ENCODE measurements around the gene CLCNKB. TPM values are rescaled to one million over a fixed set of nuclear protein-coding genes. Genes with fewer than 3 reads are reported as not detected.

Gene CLCNKB
- total RNA-seq, 1 experiment from 2014 or later: not detected

GRCh38 chr1:16053781-16054502, 10.4 kb downstream of the CLCNKB start:
- DNase-seq: no peak
- BruUV-seq (replicated peaks): no TSS peak
- H3K9me3 ChIP-seq: no peaks in the 10 kb centered on the region
- H3K4me3 Mint-ChIP-seq (ENCODE audit: unreplicated experiment): no peak overlapping the region
- H3K9me3 Mint-ChIP-seq (ENCODE audit: unreplicated experiment): no peaks in the 10 kb centered on the region
- ChIA-PET POLR2A (no interaction called here), CTCF (interaction anchor here (0.5 kb wide), 1 partner anchor 220 kb away, joined by 3 read pairs; no protein-coding TSS in a partner anchor)
- TF ChIP-seq CTCF (IDR thresholded peaks at IDR 0.05; ENCODE audit: insufficient read depth in 1 of 2, low read depth in 1 of 2, low read length in 1 of 2, severe bottlenecking in 1 of 2, unreplicated experiment in 1 of 2): no peak
- no peaks in the 10 kb centered on the region for H3K36me3 Mint-ChIP-seq (ENCODE audit: insufficient read depth, unreplicated experiment)
- no peaks in the 10 kb centered on the region for H3K27me3 Mint-ChIP-seq (ENCODE audit: insufficient read depth, unreplicated experiment)
- no peaks in the 10 kb centered on the region for H3K36me3 ChIP-seq (ENCODE audit: control insufficient read depth, insufficient read depth, low read length)
- intact Hi-C loops (cut with micrococcal nuclease; ENCODE audit: unreplicated experiment): no loop called here
- no peak overlapping the region for H3K27ac Mint-ChIP-seq (ENCODE audit: unreplicated experiment)
- no peaks in the 10 kb centered on the region for H3K4me1 ChIP-seq
- H3K4me3 ChIP-seq (ENCODE audit: low read depth, low read length): no peak overlapping the region
- no peaks in the 10 kb centered on the region for H3K4me1 Mint-ChIP-seq (ENCODE audit: low read depth, unreplicated experiment)
- no peaks in the 10 kb centered on the region for H3K27me3 ChIP-seq (replicated peaks; ENCODE audit: control insufficient read depth, insufficient read depth, low read length)

- Histone ChIP-seq H3K27me3 (replicated peaks; ENCODE audit: control insufficient read depth, insufficient read depth, low read length) (no peaks in the 10 kb centered on the region), H3K9me3 (no peaks in the 10 kb centered on the region), H3K4me3 (ENCODE audit: low read depth, low read length) (no peak overlapping the region), H3K4me1 (no peaks in the 10 kb centered on the region), H3K36me3 (ENCODE audit: control insufficient read depth, insufficient read depth, low read length) (no peaks in the 10 kb centered on the region)
- BruUV-seq (replicated peaks): no TSS peak
- Mint-ChIP-seq H3K4me1 (ENCODE audit: low read depth, unreplicated experiment) (no peaks in the 10 kb centered on the region), H3K27me3 (ENCODE audit: insufficient read depth, unreplicated experiment) (no peaks in the 10 kb centered on the region), H3K27ac (ENCODE audit: unreplicated experiment) (no peak overlapping the region), H3K36me3 (ENCODE audit: insufficient read depth, unreplicated experiment) (no peaks in the 10 kb centered on the region), H3K9me3 (ENCODE audit: unreplicated experiment) (no peaks in the 10 kb centered on the region), H3K4me3 (ENCODE audit: unreplicated experiment) (no peak overlapping the region)
- POLR2A ChIA-PET: no interaction called here
- intact Hi-C loops (cut with micrococcal nuclease; ENCODE audit: unreplicated experiment): no loop called here
- no peak for TF ChIP-seq CTCF (IDR thresholded peaks at IDR 0.05; ENCODE audit: insufficient read depth in 1 of 2, low read depth in 1 of 2, low read length in 1 of 2, severe bottlenecking in 1 of 2, unreplicated experiment in 1 of 2)
- CTCF ChIA-PET: no interaction called here
- DNase-seq: no peak
Measured at GRCh38 chr1:16054598-16055540, 11.3 kb downstream of the CLCNKB start.
